ENCODE data around the gene WDR64. TPM values are rescaled to one million over a fixed set of nuclear protein-coding genes. Genes with fewer than 3 reads are reported as not detected.

Gene WDR64
- total and polyA plus RNA-seq, 2 experiments from 2014 or later, result not detected

- DNase-seq (ENCODE audit: low spot score) (no peak), ATAC-seq (no peak)
- H3K27me3 Mint-ChIP-seq (ENCODE audit: insufficient read depth, low read depth, poor library complexity), result no peaks in the 10 kb centered on the region
- H3K79me2 ChIP-seq (replicated peaks; ENCODE audit: insufficient read depth), result no peaks in the 10 kb centered on the region
- no peaks in the 10 kb centered on the region for H3F3A ChIP-seq (replicated peaks; ENCODE audit: low read depth)
- H2AFZ ChIP-seq, result no peak overlapping the region
- TF ChIP-seq STAT1 (IDR thresholded peaks at IDR 0.05; ENCODE audit: unreplicated experiment) (no peak), ZNF462 (CRISPR knock-in tag; IDR thresholded peaks at IDR 0.05) (no peak)
- H4K20me1 ChIP-seq (replicated peaks; ENCODE audit: insufficient read depth), result no peaks in the 10 kb centered on the region
- no peak overlapping the region for H3K4me3 Mint-ChIP-seq
- no peak overlapping the region for H3K27ac Mint-ChIP-seq
- H3K9me2 ChIP-seq (ENCODE audit: insufficient read depth), result peaks cover 10% of the 10 kb centered on the region; the same call in 1 of the 2 replicates
- no peak overlapping the region for H3K4me2 ChIP-seq
- H3K36me3 ChIP-seq (ENCODE audit: insufficient read depth), result no peaks in the 10 kb centered on the region
- no peak overlapping the region for H3K27ac ChIP-seq (ENCODE audit: low read depth)
- H3K9me3 Mint-ChIP-seq, result no peaks in the 10 kb centered on the region
- H3K4me1 ChIP-seq (ENCODE audit: insufficient read depth), result no peaks in the 10 kb centered on the region
- H3K27me3 ChIP-seq (ENCODE audit: insufficient read depth), result no peaks in the 10 kb centered on the region
- no peak overlapping the region for H3K4me3 ChIP-seq
- H3K36me3 Mint-ChIP-seq (ENCODE audit: low read depth), result no peaks in the 10 kb centered on the region
- no peaks in the 10 kb centered on the region for H3K4me1 Mint-ChIP-seq
Observed at GRCh38 chr1:241697640-241698018, 45.5 kb downstream of the WDR64 start.

GRCh38 chr1:241698177-241698576, 46.1 kb downstream of the WDR64 start:
- peaks cover 10% of the 10 kb centered on the region; the same call in 1 of the 2 replicates for H3K9me2 ChIP-seq (ENCODE audit: insufficient read depth)
- no peaks in the 10 kb centered on the region for H3F3A ChIP-seq (replicated peaks; ENCODE audit: low read depth)
- Mint-ChIP-seq H3K27ac (no peak overlapping the region), H3K9me3 (no peaks in the 10 kb centered on the region), H3K4me3 (no peak overlapping the region), H3K36me3 (ENCODE audit: low read depth) (no peaks in the 10 kb centered on the region), H3K27me3 (ENCODE audit: insufficient read depth, low read depth, poor library complexity) (no peaks in the 10 kb centered on the region), H3K4me1 (no peaks in the 10 kb centered on the region)
- no peaks in the 10 kb centered on the region for H4K20me1 ChIP-seq (replicated peaks; ENCODE audit: insufficient read depth)
- no peaks in the 10 kb centered on the region for H3K36me3 ChIP-seq (ENCODE audit: insufficient read depth)
- H3K4me2 ChIP-seq, result no peak overlapping the region
- ATAC-seq (no peak), DNase-seq (ENCODE audit: low spot score) (no peak)
- H3K79me2 ChIP-seq (replicated peaks; ENCODE audit: insufficient read depth), result no peaks in the 10 kb centered on the region
- H2AFZ ChIP-seq, result no peak overlapping the region
- H3K27me3 ChIP-seq (ENCODE audit: insufficient read depth), result no peaks in the 10 kb centered on the region
- no peaks in the 10 kb centered on the region for H3K4me1 ChIP-seq (ENCODE audit: insufficient read depth)
- no peak overlapping the region for H3K4me3 ChIP-seq
- no peak overlapping the region for H3K27ac ChIP-seq (ENCODE audit: low read depth)
- TF ChIP-seq ZNF462 (CRISPR knock-in tag; IDR thresholded peaks at IDR 0.05) (no peak), EZH2phosphoT487 (IDR thresholded peaks at IDR 0.05; ENCODE audit: unreplicated experiment) (no peak), ETS1 (IDR thresholded peaks at IDR 0.05) (no peak), ZNF114 (CRISPR knock-in tag; IDR thresholded peaks at IDR 0.05) (no peak)
